Endothelial cell of umbilical vein (primary cell): ENCODE measurements around the gene LGI2. TPM values are rescaled to one million over a fixed set of nuclear protein-coding genes. Genes with fewer than 3 reads are reported as not detected.

Experiments
- BruUV-seq: library from RNA; stranded (reverse); fragments of 400-500 nt; replicated peaks from 2 replicates; lab custom pipeline; 2021; lab: Mats Ljungman, UMichigan
- CTCF ChIA-PET: fragments of 300-600, 350-600 bp; sonication (Branson Sonifier 250); formaldehyde crosslinking; loops from one replicate; lab custom pipeline; 2021; ENCODE audit warnings: antibody characterized with exemption, inconsistent platforms; lab: Charles Lee
- POLR2A ChIA-PET: fragments of 300-600, 350-600 bp; sonication (Branson Sonifier 250); formaldehyde crosslinking; loops from one replicate; lab custom pipeline; 2021; ENCODE audit warnings: antibody characterized with exemption, inconsistent platforms; lab: Charles Lee
- DNase-seq: peaks from one replicate; pipeline ENCODE4 v3.0.0-alpha.2; 2011; ENCODE audit warnings: low read depth, low spot score
- FAIRE-seq: peaks from 2 replicates; lab custom pipeline; 2011; peaks lifted over from hg19 to GRCh38; lab: Jason Lieb, UNC
- H2AFZ ChIP-seq: 2 replicates; pipeline ENCODE4 v1.6.0; 2012; ENCODE audit warnings: low read depth, low read length, control low read depth, inconsistent platforms
- H3K27ac ChIP-seq: 2 replicates; pipeline ENCODE4 v1.5.1; 2011; ENCODE audit warnings: low read depth, mild to moderate bottlenecking, control low read depth, low read length, moderate library complexity; ENCODE audit not compliant: insufficient read depth
- H3K27me3 ChIP-seq, 2 experiments: 2 replicates each; pipeline versions ENCODE4 v1.6.0 to v1.6.1; 2011; ENCODE audit warnings: low read length in 2 of 2, mixed read lengths in 1 of 2; ENCODE audit not compliant: control insufficient read depth in 2 of 2, insufficient read depth in 2 of 2
- H3K36me3 ChIP-seq, 2 experiments: 2 replicates in 1 of 2; 3 replicates in 1 of 2; pipeline ENCODE4 v1.5.1; 2011; ENCODE audit warnings: low read length in 2 of 2, mild to moderate bottlenecking in 1 of 2, moderate library complexity in 1 of 2; ENCODE audit not compliant: control insufficient read depth in 2 of 2, insufficient read depth in 2 of 2; ENCODE audit errors: extremely low read depth in 1 of 2
- H3K4me1 ChIP-seq: 3 replicates; pipeline ENCODE4 v1.5.1; 2011; ENCODE audit warnings: mild to moderate bottlenecking, low read length; ENCODE audit not compliant: control insufficient read depth, insufficient read depth; ENCODE audit errors: extremely low read depth
- H3K4me2 ChIP-seq: 2 replicates; pipeline ENCODE4 v1.6.1; 2011; ENCODE audit warnings: low read length, control low read depth, mixed read lengths; ENCODE audit not compliant: insufficient read depth
- H3K4me3 ChIP-seq, 3 experiments: fragments of 200-600 bp in 1 of 3; sonication (generic), shearing (Covaris generic) in 1 of 3; replicated peaks in 1 of 3; 2 replicates each; pipeline ENCODE4 v1.5.1; 2011 to 2016; ENCODE audit warnings: control low read depth in 3 of 3, low read length in 3 of 3, mild to moderate bottlenecking in 2 of 3, inconsistent platforms in 1 of 3, low read depth in 1 of 3, moderate library complexity in 1 of 3; ENCODE audit not compliant: insufficient read depth in 1 of 3
- H3K79me2 ChIP-seq: 2 replicates; pipeline ENCODE4 v1.6.0; 2012; ENCODE audit warnings: low read length, inconsistent platforms; ENCODE audit not compliant: control insufficient read depth, insufficient read depth
- H3K9ac ChIP-seq: replicated peaks from 2 replicates; pipeline ENCODE3; 2011; ENCODE audit warnings: low read length, control low read depth; ENCODE audit not compliant: insufficient read depth; ENCODE audit errors: extremely low read depth
- H3K9me1 ChIP-seq: replicated peaks from 3 replicates; pipeline ENCODE4 v1.6.0; 2011; ENCODE audit warnings: mild to moderate bottlenecking, low read length; ENCODE audit not compliant: control insufficient read depth, insufficient read depth; ENCODE audit errors: extremely low read depth
- H3K9me3 ChIP-seq: replicated peaks from 2 replicates; pipeline ENCODE4 v1.5.1; 2012; ENCODE audit warnings: low read length, inconsistent platforms; ENCODE audit not compliant: control insufficient read depth, insufficient read depth
- H4K20me1 ChIP-seq: replicated peaks from 2 replicates; pipeline ENCODE3; 2011; ENCODE audit warnings: mild to moderate bottlenecking, low read length; ENCODE audit not compliant: control insufficient read depth, insufficient read depth; ENCODE audit errors: extremely low read depth
- CTCF ChIP-seq, 2 donors: IDR thresholded peaks; 1 replicate in 1 of 2; 2 replicates in 1 of 2; pipeline ENCODE4 v1.5.1; 2011; ENCODE audit warnings: low read length in 2 of 2, mild to moderate bottlenecking in 2 of 2, moderate library complexity in 2 of 2, control low read depth in 1 of 2, inconsistent platforms in 1 of 2, low read depth in 1 of 2; ENCODE audit not compliant: insufficient read depth in 1 of 2; ENCODE audit errors: extremely low read depth in 1 of 2
- EZH2 ChIP-seq: IDR thresholded peaks from 2 replicates; pipeline ENCODE4 v1.6.1; 2012; ENCODE audit warnings: borderline replicate concordance, low read depth, mild to moderate bottlenecking, moderate library complexity, low read length, inconsistent platforms; ENCODE audit not compliant: severe bottlenecking
- FOS ChIP-seq: IDR thresholded peaks from 2 replicates; pipeline ENCODE4 v1.6.1; 2011; ENCODE audit warnings: mild to moderate bottlenecking, low read length, moderate library complexity, borderline replicate concordance; ENCODE audit not compliant: insufficient read depth
- GATA2 ChIP-seq: IDR thresholded peaks from 2 replicates; pipeline ENCODE4 v1.7.0; 2011; ENCODE audit warnings: low read depth, mild to moderate bottlenecking, moderate library complexity, mixed read lengths, low read length; ENCODE audit not compliant: insufficient read length, insufficient read depth
- JUN ChIP-seq: IDR thresholded peaks from 2 replicates; pipeline ENCODE4 v1.6.1; 2011; ENCODE audit warnings: borderline replicate concordance, low read depth; ENCODE audit not compliant: insufficient read length, insufficient read depth
- MAX ChIP-seq: IDR thresholded peaks from 2 replicates; pipeline ENCODE4 v1.6.1; 2011; ENCODE audit not compliant: insufficient read depth, insufficient read length
- MYC ChIP-seq: IDR thresholded peaks from one replicate; pipeline ENCODE4 v1.6.1; 2011; ENCODE audit warnings: mild to moderate bottlenecking, low read depth, low read length
- POLR2A ChIP-seq: IDR thresholded peaks from 2 replicates; pipeline ENCODE4 v1.6.1; 2012; ENCODE audit warnings: low read depth, mild to moderate bottlenecking, control low read depth, low read length
- POLR2AphosphoS5 ChIP-seq: IDR thresholded peaks from 2 replicates; pipeline ENCODE4 v1.6.1; 2012; ENCODE audit warnings: low read depth, mild to moderate bottlenecking, control low read depth, low read length, moderate library complexity; ENCODE audit not compliant: insufficient read depth
- dilution Hi-C: fragments of 300-500 bp; cut with MboI; formaldehyde crosslinking; loops from one replicate; pipeline ENCODE4 v1.15.0; 2019; ENCODE audit warnings: low sequenced_read_pairs; ENCODE audit not compliant: extremely low pct_ligation_motif_present
- intact Hi-C: fragments of 100-400 bp; cut with micrococcal nuclease; formaldehyde crosslinking; loops from one replicate; pipeline ENCODE4 v1.10.0; 2022
- polyA plus RNA-seq, 4 experiments: library from polyadenylated mRNA; depleted of rRNA in 3 of 4; stranded (reverse) in 3 of 4; unstranded in 1 of 4; fragments of >200 nt; gene quantifications; 2 replicates each; pipeline versions ENCODE4 v1.2.1 to v1.2.3, GENCODE V29; 2011 to 2012; ENCODE audit warnings: missing spikeins in 1 of 4
- total RNA-seq: library from RNA; stranded (reverse); gene quantifications from 2 replicates; pipeline ENCODE4 v1.2.3, GENCODE V29; 2021

Gene LGI2
- total and polyA plus RNA-seq, 2 donors (not counting 3 experiments of a cell fraction or from before 2014, with no cell fraction given) = not detected

- intact Hi-C loops = no loop called here
- H3K27ac ChIP-seq = no peak overlapping the region
- DNase-seq (no peak), FAIRE-seq (no peak)
- POLR2A ChIA-PET = no interaction called here
- no peak overlapping the region for H3K4me3 ChIP-seq
- no peak overlapping the region for H3K9ac ChIP-seq
- H3K9me1 ChIP-seq = no peaks in the 10 kb centered on the region
- H3K79me2 ChIP-seq = no peaks in the 10 kb centered on the region
- no peak overlapping the region for H3K4me2 ChIP-seq
- TF ChIP-seq CTCF (IDR thresholded peaks at IDR 0.05; ENCODE audit: extremely low read depth in 1 of 2, insufficient read depth in 1 of 2, low read depth in 1 of 2, low read length in 2 of 2) (no peak), MAX (no peak), GATA2 (no peak), FOS (no peak), EZH2 (no peak), POLR2AphosphoS5 (no peak), JUN (no peak), POLR2A (no peak), MYC (no peak)
- no TSS peak for BruUV-seq
- H3K9me3 ChIP-seq = no peaks in the 10 kb centered on the region
- no peak overlapping the region for H2AFZ ChIP-seq
- no peaks in the 10 kb centered on the region for H3K4me1 ChIP-seq
- dilution Hi-C loops = no loop called here
- CTCF ChIA-PET = no interaction called here
- no peaks in the 10 kb centered on the region for H3K36me3 ChIP-seq
- H3K27me3 ChIP-seq = peaks cover 2% of the 10 kb centered on the region in 2 experiments
- no peaks in the 10 kb centered on the region for H4K20me1 ChIP-seq
Measured at GRCh38 chr4:24970635-24971034, 60.1 kb downstream of the LGI2 start.
